B cell (primary cell): ENCODE data around the gene IFT27. TPM values are rescaled to one million over a fixed set of nuclear protein-coding genes. Genes with fewer than 3 reads are reported as not detected.

Experiments
- ATAC-seq: fragments of 200-7000 bp; cut with Tn5 transposase; one replicate; pipeline ENCODE4 v1.10.0; 2021; ENCODE audit warnings: low read depth, mild to moderate bottlenecking, moderate number of reproducible peaks, moderate library complexity
- CTCF ChIA-PET: fragments of 350-600 bp; sonication (Branson Sonifier 250); formaldehyde crosslinking; loops from one replicate; lab custom pipeline; 2021; ENCODE audit warnings: antibody characterized with exemption, inconsistent platforms; lab: Charles Lee
- POLR2A ChIA-PET: fragments of 350-600 bp; sonication (Branson Sonifier 250); formaldehyde crosslinking; loops from one replicate; lab custom pipeline; 2021; ENCODE audit warnings: antibody characterized with exemption; lab: Charles Lee
- DNase-seq: peaks from one replicate; pipeline ENCODE4 v3.0.0; 2013
- H2AFZ ChIP-seq: 2 replicates; pipeline ENCODE4 v1.6.1; 2012; ENCODE audit warnings: mild to moderate bottlenecking, low read depth, low read length; ENCODE audit not compliant: insufficient read depth, poor library complexity, severe bottlenecking
- H3K27ac ChIP-seq, 2 donors: 1 replicate in 1 of 2; 2 replicates in 1 of 2; pipeline ENCODE4 v1.5.1; 2012 to 2013; ENCODE audit warnings: low read length in 2 of 2, mild to moderate bottlenecking in 2 of 2, moderate library complexity in 1 of 2
- H3K27me3 ChIP-seq, 4 experiments: fragments of 200-600 bp in 1 of 4; sonication (generic) in 1 of 4; replicated peaks in 1 of 4; 1 replicate in 2 of 4; 2 replicates in 2 of 4; pipeline versions ENCODE4 v1.6.1 to v1.7.0; 2013 to 2016; ENCODE audit warnings: low read length in 3 of 4, mild to moderate bottlenecking in 2 of 4, mixed read lengths in 1 of 4, moderate library complexity in 1 of 4; ENCODE audit not compliant: insufficient read depth in 4 of 4, control insufficient read depth in 3 of 4; ENCODE audit errors: control extremely low read depth in 1 of 4
- H3K36me3 ChIP-seq, 2 experiments: replicated peaks in 1 of 2; 1 replicate in 1 of 2; 2 replicates in 1 of 2; pipeline versions ENCODE4 v1.6.1 to v1.7.1; 2013; ENCODE audit warnings: low read length in 1 of 2; ENCODE audit not compliant: insufficient read depth in 2 of 2, control insufficient read depth in 1 of 2; ENCODE audit errors: control extremely low read depth in 1 of 2, extremely low read depth in 1 of 2
- H3K4me1 ChIP-seq, 2 donors: fragments of 200-600 bp in 1 of 2; sonication (generic) in 1 of 2; 1 replicate in 1 of 2; 2 replicates in 1 of 2; pipeline versions ENCODE4 v1.5.1 to v1.6.1; 2013 to 2017; ENCODE audit warnings: low read length in 2 of 2; ENCODE audit not compliant: control insufficient read depth in 2 of 2, insufficient read depth in 2 of 2
- H3K4me2 ChIP-seq: replicated peaks from 2 replicates; pipeline ENCODE3; 2012; ENCODE audit warnings: mild to moderate bottlenecking, low read depth, low read length; ENCODE audit not compliant: poor library complexity, severe bottlenecking
- H3K4me3 ChIP-seq, 5 experiments: fragments of 200-600 bp in 1 of 5; sonication (generic) in 1 of 5; 1 replicate in 3 of 5; 2 replicates in 2 of 5; pipeline versions ENCODE4 v1.5.1 to v1.7.0; 2011 to 2016; ENCODE audit warnings: low read length in 4 of 5, mild to moderate bottlenecking in 4 of 5, low read depth in 2 of 5, control low read depth in 1 of 5, moderate library complexity in 1 of 5; ENCODE audit not compliant: insufficient read depth in 1 of 5; ENCODE audit errors: control extremely low read depth in 1 of 5, extremely low read depth in 1 of 5
- H3K79me2 ChIP-seq: fragments of 200-600 bp; sonication (generic); one replicate; pipeline ENCODE4 v1.6.0; 2016; ENCODE audit warnings: low read length; ENCODE audit not compliant: control insufficient read depth, insufficient read depth
- H3K9ac ChIP-seq: fragments of 200-600 bp; sonication (generic); 2 replicates; pipeline ENCODE4 v1.6.1; 2017; ENCODE audit warnings: mild to moderate bottlenecking, low read length, moderate library complexity
- H3K9me3 ChIP-seq, 3 donors: one replicate each; pipeline versions ENCODE4 v1.6.1 to v1.7.1; 2013; ENCODE audit warnings: low read length in 2 of 3; ENCODE audit not compliant: control insufficient read depth in 2 of 3, insufficient read depth in 1 of 3; ENCODE audit errors: control extremely low read depth in 1 of 3
- H4K20me1 ChIP-seq: 2 replicates; pipeline ENCODE4 v1.6.0; 2012; ENCODE audit warnings: mild to moderate bottlenecking, low read length; ENCODE audit not compliant: insufficient read depth, control insufficient read depth, poor library complexity, severe bottlenecking
- H3K27ac Mint-ChIP-seq: one replicate; pipeline ENCODE4 v1.8.0; 2021; ENCODE audit warnings: mixed read lengths
- H3K27me3 Mint-ChIP-seq: one replicate; pipeline ENCODE4 v1.8.0; 2021; ENCODE audit warnings: mixed read lengths
- H3K4me1 Mint-ChIP-seq: one replicate; pipeline ENCODE4 v1.8.0; 2021; ENCODE audit warnings: mixed read lengths
- H3K4me3 Mint-ChIP-seq: one replicate; pipeline ENCODE4 v1.8.0; 2021; ENCODE audit warnings: mixed read lengths
- H3K9me3 Mint-ChIP-seq: one replicate; pipeline ENCODE4 v1.8.0; 2022; ENCODE audit warnings: mixed read lengths; ENCODE audit not compliant: insufficient read depth
- EZH2 ChIP-seq: IDR thresholded peaks from 2 replicates; pipeline ENCODE4 v1.6.1; 2012; ENCODE audit warnings: borderline replicate concordance, low read depth, mild to moderate bottlenecking, moderate library complexity, low read length; ENCODE audit not compliant: insufficient read depth, poor library complexity, severe bottlenecking
- WGBS: methylation state at CpG from one replicate; pipeline ENCODE4 v1.1.5; 2013; ENCODE audit warnings: missing lambda C conversion rate; ENCODE audit not compliant: insufficient coverage; 5-methylcytosine and 5-hydroxymethylcytosine counted together
- intact Hi-C: fragments of 100-400 bp; cut with micrococcal nuclease; formaldehyde crosslinking; loops from one replicate; pipeline ENCODE4 v1.10.0; 2022
- polyA plus RNA-seq: library from polyadenylated mRNA; depleted of rRNA; stranded (reverse); fragments of >200 nt; gene quantifications from 2 replicates; pipeline ENCODE4 v1.2.3, GENCODE V29; 2012
- total RNA-seq, 2 donors: library from RNA; stranded (reverse); fragments of 120-200 nt in 1 of 2; gene quantifications; 1 replicate in 1 of 2; 2 replicates in 1 of 2; pipeline versions ENCODE4 v1.2.3 to v1.2.4, GENCODE V29; 2013 to 2022
- TF ChIP-seq, protein P1 (sequence below): fragments of 200-600 bp; IDR thresholded peaks from one replicate; pipeline ENCODE4 v1.8.0; 2022; ENCODE audit warnings: antibody characterized with exemption, mild to moderate bottlenecking

IFT27 gene
- total and polyA plus RNA-seq, 2 donors (not counting 1 experiment from before 2014, with no cell fraction given): 17.1 to 42.8 TPM

DNA sequence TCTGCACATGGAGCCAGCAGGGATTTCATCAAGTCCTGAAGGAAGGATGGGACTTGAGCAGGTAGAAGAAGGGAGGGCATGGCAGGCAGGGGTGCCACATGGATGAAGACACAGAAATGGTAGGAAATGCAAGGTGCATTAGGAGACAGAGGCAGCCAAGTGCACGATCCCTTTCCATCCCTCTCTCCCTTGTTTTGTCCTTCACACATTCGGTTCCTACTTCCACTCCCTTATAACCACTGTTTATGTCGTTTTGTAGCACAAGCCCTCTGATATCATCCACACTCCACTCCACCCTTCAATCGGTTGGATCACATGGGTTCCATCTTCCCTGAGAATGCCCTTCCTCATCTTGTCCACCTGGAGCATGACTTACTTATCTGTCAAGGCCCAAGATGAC lies 35.2 kb downstream of the IFT27 start:
- Histone ChIP-seq H3K4me3 (no peak overlapping the region), H3K27me3 (peaks cover 0 to 17% (median 1%) of the 10 kb centered on the region in 4 experiments), H3K27ac (no peak overlapping the region), H3K4me1 (no peaks in the 10 kb centered on the region), H4K20me1 (no peaks in the 10 kb centered on the region), H3K9ac (no peak overlapping the region), H3K9me3 (peaks cover 0 to 9% (median 0%) of the 10 kb centered on the region in 3 donors), H3K4me2 (no peak overlapping the region), H3K36me3 (no peaks in the 10 kb centered on the region), H2AFZ (no peak overlapping the region), H3K79me2 (no peaks in the 10 kb centered on the region)
- ChIA-PET POLR2A (no interaction called here), CTCF (no interaction called here)
- Mint-ChIP-seq H3K27me3 (peaks cover 42% of the 10 kb centered on the region), H3K4me3 (no peak overlapping the region), H3K9me3 (no peaks in the 10 kb centered on the region), H3K4me1 (no peaks in the 10 kb centered on the region), H3K27ac (no peak overlapping the region)
- no peak for DNase-seq
- 88% methylated on average over 4 of the region's 4 CpGs for WGBS
- no peak for ATAC-seq
- TF ChIP-seq EZH2: no peak
- TF ChIP-seq, protein P1, sequence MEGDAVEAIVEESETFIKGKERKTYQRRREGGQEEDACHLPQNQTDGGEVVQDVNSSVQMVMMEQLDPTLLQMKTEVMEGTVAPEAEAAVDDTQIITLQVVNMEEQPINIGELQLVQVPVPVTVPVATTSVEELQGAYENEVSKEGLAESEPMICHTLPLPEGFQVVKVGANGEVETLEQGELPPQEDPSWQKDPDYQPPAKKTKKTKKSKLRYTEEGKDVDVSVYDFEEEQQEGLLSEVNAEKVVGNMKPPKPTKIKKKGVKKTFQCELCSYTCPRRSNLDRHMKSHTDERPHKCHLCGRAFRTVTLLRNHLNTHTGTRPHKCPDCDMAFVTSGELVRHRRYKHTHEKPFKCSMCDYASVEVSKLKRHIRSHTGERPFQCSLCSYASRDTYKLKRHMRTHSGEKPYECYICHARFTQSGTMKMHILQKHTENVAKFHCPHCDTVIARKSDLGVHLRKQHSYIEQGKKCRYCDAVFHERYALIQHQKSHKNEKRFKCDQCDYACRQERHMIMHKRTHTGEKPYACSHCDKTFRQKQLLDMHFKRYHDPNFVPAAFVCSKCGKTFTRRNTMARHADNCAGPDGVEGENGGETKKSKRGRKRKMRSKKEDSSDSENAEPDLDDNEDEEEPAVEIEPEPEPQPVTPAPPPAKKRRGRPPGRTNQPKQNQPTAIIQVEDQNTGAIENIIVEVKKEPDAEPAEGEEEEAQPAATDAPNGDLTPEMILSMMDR: no peak
- intact Hi-C loops: no loop called here

DNA sequence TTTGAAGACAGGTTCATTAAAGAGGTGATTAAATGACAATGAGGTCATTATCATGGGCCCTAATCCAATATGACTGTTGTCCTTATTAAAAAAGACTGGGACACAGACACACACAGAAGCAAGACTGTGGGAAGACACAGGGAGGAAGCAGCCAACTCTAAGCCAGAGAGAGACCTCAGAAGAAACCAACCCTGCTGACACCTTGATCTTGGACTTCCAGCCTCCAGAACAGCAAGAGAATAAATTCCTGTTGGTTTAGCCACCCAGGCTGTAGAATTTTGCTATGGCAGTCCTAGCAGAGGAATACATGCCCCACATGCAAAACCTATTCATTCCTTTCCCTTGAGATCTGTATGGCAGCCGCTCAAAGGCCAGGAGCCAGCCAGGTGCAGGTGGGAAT lies 36.7 kb downstream of the IFT27 start:
- Mint-ChIP-seq H3K4me3 (no peak overlapping the region), H3K9me3 (no peaks in the 10 kb centered on the region), H3K27ac (no peak overlapping the region), H3K27me3 (peaks cover 49% of the 10 kb centered on the region), H3K4me1 (no peaks in the 10 kb centered on the region)
- WGBS: no CpG with 5 or more reads among the region's 1 CpG
- ChIA-PET CTCF (no interaction called here), POLR2A (no interaction called here)
- DNase-seq (no peak), ATAC-seq (no peak)
- Histone ChIP-seq H4K20me1 (no peaks in the 10 kb centered on the region), H3K9me3 (peaks cover 0 to 9% (median 0%) of the 10 kb centered on the region in 3 donors), H3K4me3 (no peak overlapping the region), H3K4me1 (no peaks in the 10 kb centered on the region), H3K9ac (no peak overlapping the region), H3K36me3 (no peaks in the 10 kb centered on the region), H3K27me3 (peaks cover 0 to 13% (median 3%) of the 10 kb centered on the region in 4 experiments), H2AFZ (no peak overlapping the region), H3K4me2 (no peak overlapping the region), H3K27ac (no peak overlapping the region), H3K79me2 (no peaks in the 10 kb centered on the region)
- intact Hi-C loops: no loop called here
- TF ChIP-seq EZH2: no peak
- TF ChIP-seq, protein P1: no peak
